NCI-H69 (cell line): ENCODE measurements around the gene CCDC54.

Experiments used
- DNase-seq: peaks from one replicate; lab custom pipeline; 2025; lab: John Stamatoyannopoulos, UW

Gene CCDC54

DNA sequence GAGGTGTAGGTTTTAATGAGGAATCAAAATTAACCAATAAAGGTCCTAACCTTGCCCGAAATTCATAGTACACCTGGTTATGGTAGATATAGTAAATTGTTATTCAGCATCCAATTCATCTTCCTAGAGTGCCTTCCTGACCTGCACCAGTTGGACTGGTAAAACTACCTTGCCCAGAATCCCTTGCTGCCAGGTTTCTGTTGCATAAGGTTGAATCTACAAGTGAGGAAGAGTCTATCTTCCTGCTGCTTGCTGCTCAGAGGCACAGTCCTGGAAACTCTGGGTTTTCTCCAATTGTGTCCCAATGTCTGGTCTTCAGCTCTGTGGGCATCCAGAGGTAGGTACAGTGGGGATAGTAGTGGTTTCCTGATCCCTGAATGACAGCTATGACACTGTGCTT is 17.3 kb downstream of the CCDC54 start:
- no peak for DNase-seq

GRCh38 chr3:107395066-107395465 is 17.8 kb downstream of the CCDC54 start:
- no peak for DNase-seq

- DNase-seq = no peak
Measured at GRCh38 chr3:107401301-107401700, 24.1 kb downstream of the CCDC54 start.

- DNase-seq = no peak
Measured at GRCh38 chr3:107402214-107402613, 25.0 kb downstream of the CCDC54 start.

- DNase-seq = no peak
Measured at GRCh38 chr3:107404727-107405469, 27.7 kb downstream of the CCDC54 start.

- no peak for DNase-seq
Measured at GRCh38 chr3:107407355-107407754, 30.1 kb downstream of the CCDC54 start.

- no peak for DNase-seq
Measured at GRCh38 chr3:107408513-107408912, 31.3 kb downstream of the CCDC54 start.

DNA sequence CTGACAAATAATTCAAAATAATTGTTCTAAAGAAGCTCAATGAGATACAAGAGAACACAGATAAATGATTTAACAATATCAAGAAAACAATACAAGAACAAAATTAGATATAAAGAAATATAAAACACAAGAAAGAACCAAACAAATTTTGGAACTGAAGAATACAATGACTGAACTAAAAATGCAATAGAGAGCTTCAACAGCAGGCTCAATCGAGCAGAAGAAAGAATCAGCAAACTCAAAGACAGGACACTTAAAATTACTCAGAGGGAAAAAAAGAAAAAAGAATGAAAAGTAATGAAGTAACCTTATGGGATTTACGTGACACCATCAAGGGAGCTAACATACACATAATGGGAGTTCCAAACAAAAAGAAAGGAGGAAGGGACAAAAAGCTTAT is 32.1 kb downstream of the CCDC54 start:
- no peak for DNase-seq

GRCh38 chr3:107410606-107411005 is 33.4 kb downstream of the CCDC54 start:
- no peak for DNase-seq

DNA sequence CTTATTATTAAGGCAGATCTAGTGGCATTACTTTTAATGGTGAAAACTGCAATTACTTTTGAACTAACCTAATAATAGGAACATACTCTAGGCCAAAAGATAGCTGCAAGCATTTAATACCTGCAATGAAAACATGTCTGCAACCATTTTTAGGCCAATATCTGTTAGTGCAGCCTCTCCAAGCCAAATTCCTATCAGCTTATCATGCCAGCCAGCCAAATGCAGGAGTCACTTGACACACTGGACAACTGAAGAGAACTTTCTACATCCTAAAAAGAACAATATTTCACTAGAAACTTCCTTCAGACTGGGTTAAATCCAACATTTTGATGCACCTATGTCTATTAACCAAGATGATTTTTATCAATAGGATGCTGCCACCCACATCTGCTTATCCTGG is 33.8 kb downstream of the CCDC54 start:
- no peak for DNase-seq

GRCh38 chr3:107411779-107412178 is 34.5 kb downstream of the CCDC54 start:
- DNase-seq = no peak

- no peak for DNase-seq
Measured at GRCh38 chr3:107412376-107412775, 35.1 kb downstream of the CCDC54 start.

DNA sequence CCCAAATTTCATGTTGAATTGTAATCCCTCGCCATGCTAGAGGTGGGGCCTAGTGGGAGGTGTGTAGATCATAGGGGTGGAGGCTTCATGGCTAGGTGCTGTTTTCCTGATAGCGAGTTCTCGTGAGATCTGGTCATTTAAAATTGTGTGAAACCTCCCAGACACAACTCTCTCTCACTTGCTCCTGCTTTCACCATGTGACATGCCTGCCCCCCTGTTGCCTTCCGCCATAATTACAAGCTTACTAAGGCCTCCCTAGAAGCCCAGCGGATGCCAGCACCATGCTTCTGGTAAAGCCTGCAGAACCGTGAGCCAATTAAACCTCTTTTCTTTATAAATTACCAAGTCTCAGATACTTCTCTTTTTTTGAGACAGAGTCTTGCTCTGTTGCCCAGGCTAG is 36.0 kb downstream of the CCDC54 start:
- DNase-seq = no peak

- DNase-seq = no peak
Measured at GRCh38 chr3:107414325-107414964, 37.2 kb downstream of the CCDC54 start.

DNA sequence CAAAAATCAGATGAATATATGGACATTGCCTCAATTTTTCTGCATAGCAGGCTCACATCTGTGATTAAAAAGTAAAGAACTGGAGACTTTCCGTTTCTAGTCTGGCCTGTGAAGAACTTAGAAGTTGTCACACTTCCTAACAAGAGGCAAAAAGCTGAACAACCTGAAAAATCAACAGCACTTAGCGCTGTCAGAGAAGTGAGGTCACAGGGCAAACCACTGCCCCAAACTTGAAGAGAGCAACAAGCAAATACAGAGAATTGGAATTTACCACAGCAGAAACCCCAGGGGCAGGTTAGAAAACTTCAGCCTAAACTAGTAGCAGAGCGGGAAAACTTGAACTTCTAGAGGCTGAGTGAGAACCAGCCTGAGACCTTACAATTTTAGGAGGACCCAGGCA is 38.9 kb downstream of the CCDC54 start:
- no peak for DNase-seq

- DNase-seq = no peak
Measured at GRCh38 chr3:107416886-107417285, 39.6 kb downstream of the CCDC54 start.

DNA sequence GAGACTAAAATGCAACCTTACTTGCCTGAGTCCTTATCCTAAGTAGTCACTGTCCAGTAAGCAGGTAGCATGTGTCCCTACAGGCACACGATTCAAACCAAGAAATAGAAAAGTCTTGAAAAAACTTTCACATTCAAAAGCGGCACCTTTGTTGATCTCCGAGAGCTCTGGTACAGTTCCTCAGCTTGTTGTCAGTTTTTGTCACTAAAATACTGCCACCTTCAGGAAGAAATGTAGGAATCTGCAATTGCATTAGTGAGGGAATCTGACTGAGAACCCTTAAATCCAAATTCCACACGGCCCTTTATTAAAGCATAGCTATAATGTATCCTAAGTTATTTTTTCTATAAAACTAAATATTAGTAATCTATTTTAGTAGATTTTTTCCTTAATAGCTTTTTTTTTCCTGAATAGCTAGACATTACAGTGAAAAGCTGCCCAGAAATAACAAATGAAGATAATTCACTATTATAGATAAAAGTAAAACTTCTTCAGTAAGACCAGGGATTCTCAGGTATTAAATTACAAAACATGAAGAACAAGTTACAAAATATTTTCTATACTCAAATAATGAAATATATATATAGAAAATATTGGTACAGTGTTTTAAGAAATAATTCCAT is 44.0 kb downstream of the CCDC54 start:
- DNase-seq = peak; percentile 47

- DNase-seq = no peak
Measured at GRCh38 chr3:107421881-107422280, 44.6 kb downstream of the CCDC54 start.

DNA sequence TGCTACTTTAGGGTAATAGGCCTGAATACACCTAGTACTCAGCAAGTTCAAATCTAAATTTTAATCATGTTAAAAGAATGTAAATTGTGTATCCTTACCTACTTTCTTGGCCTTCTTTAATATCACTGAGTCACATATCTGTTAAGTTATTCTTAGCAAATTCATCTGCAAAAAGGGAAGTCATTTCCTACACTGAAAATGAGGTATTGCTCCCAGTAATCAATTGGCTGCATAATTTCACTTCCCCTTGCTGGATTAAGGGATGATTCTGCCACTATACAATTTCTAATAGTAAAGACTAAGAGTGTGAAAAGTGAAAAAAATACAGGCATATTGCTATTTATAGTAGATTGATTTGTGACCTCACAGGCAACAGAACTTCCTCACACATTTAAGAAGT is 47.8 kb downstream of the CCDC54 start:
- DNase-seq = no peak

DNA sequence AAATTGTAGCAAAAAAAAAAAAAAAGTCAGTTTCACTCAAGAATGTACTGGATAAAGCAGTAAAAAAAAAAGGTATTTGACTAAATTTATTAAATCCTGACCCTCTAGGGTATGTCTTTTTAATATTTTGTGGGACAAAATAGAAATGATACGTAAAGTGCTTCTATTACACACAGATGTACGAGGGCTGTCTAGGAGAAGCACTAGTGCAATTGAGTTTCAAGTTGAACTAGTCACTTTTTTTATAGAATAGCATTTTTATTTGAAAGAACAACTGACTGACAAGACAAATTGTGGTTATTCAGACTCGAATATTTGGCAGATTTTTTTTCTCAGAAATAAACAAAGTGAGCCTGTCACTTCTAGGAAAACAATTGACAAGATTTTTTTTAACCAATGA is 49.0 kb downstream of the CCDC54 start:
- no peak for DNase-seq
